H9 (cell line): ENCODE data around the gene SOX8. TPM values are rescaled to one million over a fixed set of nuclear protein-coding genes. Genes with fewer than 3 reads are reported as not detected.

Experiments
- DNase-seq: peaks from one replicate; pipeline ENCODE4 v3.0.0-alpha.2; 2017
- H2AFZ ChIP-seq: one replicate; pipeline ENCODE4 v1.6.1; 2013; ENCODE audit warnings: mild to moderate bottlenecking, low read length, control low read depth, moderate library complexity
- H2AK5ac ChIP-seq: 2 replicates; pipeline ENCODE4 v1.6.1; 2013; ENCODE audit warnings: low read length, control low read depth, mixed read lengths; ENCODE audit not compliant: insufficient read length
- H2BK120ac ChIP-seq: one replicate; pipeline ENCODE4 v1.6.1; 2013; ENCODE audit warnings: low read depth, mild to moderate bottlenecking, low read length, control low read depth, inconsistent platforms; ENCODE audit not compliant: poor library complexity, severe bottlenecking
- H2BK12ac ChIP-seq: 2 replicates; pipeline ENCODE4 v1.6.1; 2013; ENCODE audit warnings: low read length, control low read depth, mixed read lengths, low read depth; ENCODE audit not compliant: insufficient read length
- H2BK15ac ChIP-seq: 2 replicates; pipeline ENCODE4 v1.6.1; 2013; ENCODE audit warnings: low read depth, low read length, control low read depth
- H2BK20ac ChIP-seq: one replicate; pipeline ENCODE4 v1.6.1; 2013; ENCODE audit warnings: low read depth, mild to moderate bottlenecking, low read length, control low read depth, inconsistent platforms; ENCODE audit not compliant: poor library complexity, severe bottlenecking
- H2BK5ac ChIP-seq: 2 replicates; pipeline ENCODE4 v1.6.1; 2013; ENCODE audit warnings: low read length, control low read depth, mixed read lengths; ENCODE audit not compliant: insufficient read length
- H3K14ac ChIP-seq: 2 replicates; pipeline ENCODE4 v1.6.1; 2013; ENCODE audit warnings: low read length, control low read depth; ENCODE audit not compliant: insufficient read depth
- H3K18ac ChIP-seq: 2 replicates; pipeline ENCODE4 v1.6.1; 2013; ENCODE audit warnings: low read depth, mild to moderate bottlenecking, mixed read lengths, low read length, control low read depth; ENCODE audit not compliant: insufficient read length
- H3K23ac ChIP-seq: 2 replicates; pipeline ENCODE4 v1.6.1; 2013; ENCODE audit warnings: low read length, control low read depth, mixed read lengths, low read depth; ENCODE audit not compliant: insufficient read length
- H3K23me2 ChIP-seq: 2 replicates; pipeline ENCODE4 v1.6.1; 2013; ENCODE audit warnings: low read depth, mild to moderate bottlenecking, mixed read lengths, low read length, control low read depth; ENCODE audit not compliant: insufficient read length, poor library complexity, severe bottlenecking
- H3K27ac ChIP-seq: 2 replicates; pipeline ENCODE4 v1.5.1; 2013; ENCODE audit warnings: low read length, control low read depth, mixed read lengths, low read depth; ENCODE audit not compliant: insufficient read length
- H3K27me3 ChIP-seq: 2 replicates; pipeline ENCODE4 v1.6.1; 2013; ENCODE audit warnings: low read length, control low read depth, inconsistent platforms; ENCODE audit not compliant: insufficient read depth
- H3K4ac ChIP-seq: 2 replicates; pipeline ENCODE4 v1.6.1; 2013; ENCODE audit warnings: low read depth, mild to moderate bottlenecking, control low read depth, inconsistent platforms, low read length, moderate library complexity
- H3K4me1 ChIP-seq: 2 replicates; pipeline ENCODE4 v1.6.1; 2013; ENCODE audit warnings: low read length, control low read depth, inconsistent platforms; ENCODE audit not compliant: insufficient read depth
- H3K4me2 ChIP-seq: 2 replicates; pipeline ENCODE4 v1.6.1; 2013; ENCODE audit warnings: low read length, control low read depth, mixed read lengths; ENCODE audit not compliant: insufficient read length, insufficient read depth
- H3K56ac ChIP-seq: 2 replicates; pipeline ENCODE4 v1.6.1; 2013; ENCODE audit warnings: low read depth, mild to moderate bottlenecking, mixed read lengths, low read length, control low read depth; ENCODE audit not compliant: insufficient read length
- H3K79me1 ChIP-seq: 2 replicates; pipeline ENCODE4 v1.6.1; 2013; ENCODE audit warnings: low read depth, mild to moderate bottlenecking, moderate library complexity, low read length, control low read depth, inconsistent platforms; ENCODE audit not compliant: insufficient read depth, poor library complexity, severe bottlenecking
- H3K79me2 ChIP-seq: 2 replicates; pipeline ENCODE4 v1.6.1; 2013; ENCODE audit warnings: low read length, control low read depth, inconsistent platforms; ENCODE audit not compliant: insufficient read depth
- H3K9ac ChIP-seq: 2 replicates; pipeline ENCODE4 v1.6.1; 2013; ENCODE audit warnings: low read length, control low read depth, mixed read lengths; ENCODE audit not compliant: insufficient read length; ENCODE audit errors: extremely low read depth
- H3K9me3 ChIP-seq: one replicate; pipeline ENCODE4 v1.6.1; 2013; ENCODE audit warnings: low read depth, low read length, inconsistent platforms; ENCODE audit not compliant: control insufficient read depth
- H3T11ph ChIP-seq: one replicate; pipeline ENCODE4 v1.6.1; 2013; ENCODE audit warnings: mild to moderate bottlenecking, low read length, control low read depth, inconsistent platforms
- H4K20me1 ChIP-seq: one replicate; pipeline ENCODE4 v1.6.1; 2013; ENCODE audit not compliant: control insufficient read depth, insufficient read length, insufficient read depth
- H4K5ac ChIP-seq: 2 replicates; pipeline ENCODE4 v1.6.1; 2013; ENCODE audit warnings: low read depth, mild to moderate bottlenecking, mixed read lengths, low read length, control low read depth; ENCODE audit not compliant: insufficient read length
- H4K8ac ChIP-seq: replicated peaks from 2 replicates; pipeline ENCODE4 v1.6.1; 2013; ENCODE audit warnings: low read length, control low read depth, mixed read lengths, low read depth; ENCODE audit not compliant: insufficient read length
- H4K91ac ChIP-seq: 2 replicates; pipeline ENCODE4 v1.6.1; 2013; ENCODE audit warnings: low read depth, mild to moderate bottlenecking, moderate library complexity, mixed read lengths, low read length, control low read depth; ENCODE audit not compliant: insufficient read length
- H3K27ac Mint-ChIP-seq, 3 experiments: 2 replicates in 2 of 3; 3 replicates in 1 of 3; pipeline ENCODE4 v1.8.0; 2020 to 2021; ENCODE audit warnings: mixed read lengths in 3 of 3, mild to moderate bottlenecking in 1 of 3, moderate library complexity in 1 of 3
- H3K27me3 Mint-ChIP-seq: 2 replicates; pipeline ENCODE4 v1.8.0; 2021; ENCODE audit warnings: low read depth, mild to moderate bottlenecking, moderate library complexity, mixed read lengths
- H3K36me3 Mint-ChIP-seq, 3 experiments: 2 replicates in 2 of 3; 3 replicates in 1 of 3; pipeline ENCODE4 v1.8.0; 2020 to 2021; ENCODE audit warnings: low read depth in 3 of 3, mixed read lengths in 3 of 3; ENCODE audit not compliant: insufficient read depth in 1 of 3
- H3K4me1 Mint-ChIP-seq, 2 experiments: 2 replicates each; pipeline ENCODE4 v1.8.0; 2020; ENCODE audit warnings: mixed read lengths in 2 of 2
- H3K4me3 Mint-ChIP-seq, 2 experiments: 2 replicates in 1 of 2; 3 replicates in 1 of 2; pipeline ENCODE4 v1.8.0; 2020 to 2021; ENCODE audit warnings: mild to moderate bottlenecking in 2 of 2, mixed read lengths in 2 of 2, moderate library complexity in 1 of 2
- H3K9me3 Mint-ChIP-seq, 2 experiments: 2 replicates in 1 of 2; 3 replicates in 1 of 2; pipeline ENCODE4 v1.8.0; 2020; ENCODE audit warnings: mild to moderate bottlenecking in 2 of 2, mixed read lengths in 2 of 2, moderate library complexity in 1 of 2
- CTCF ChIP-seq: fragments of 200-600 bp; sonication (generic); conservative IDR thresholded peaks from 3 replicates; pipeline ENCODE4 v1.8.0; 2021; ENCODE audit warnings: antibody characterized with exemption, mild to moderate bottlenecking
- WGBS: extraction: QIAGEN DNeasy Blood & Tissue Kit; methylation state at CpG from one replicate; pipeline ENCODE4 v1.1.7; 2013; ENCODE audit warnings: missing lambda C conversion rate, low lambda C conversion rate, mixed read lengths; ENCODE audit not compliant: insufficient read length; ENCODE audit errors: extremely low coverage; 5-methylcytosine and 5-hydroxymethylcytosine counted together
- total RNA-seq: library from RNA; stranded (reverse); gene quantifications from 2 replicates; pipeline ENCODE4 v1.2.1, GENCODE V29; 2021

SOX8 gene
- total RNA-seq, 1 experiment from 2014 or later = 8.9 TPM

GRCh38 chr16:1003391-1004347 lies 22.1 kb downstream of the SOX8 start:
- H3K4ac ChIP-seq = no peak overlapping the region; the same call in 1 of the 2 replicates
- no CpG with 5 or more reads among the region's 41 CpGs for WGBS
- H3T11ph ChIP-seq = no peak overlapping the region
- no peaks in the 10 kb centered on the region for H3K79me2 ChIP-seq
- no peak overlapping the region for H4K5ac ChIP-seq
- TF ChIP-seq CTCF = no peak
- H2AFZ ChIP-seq = no peak overlapping the region
- no peak overlapping the region for H3K4me2 ChIP-seq
- Mint-ChIP-seq H3K4me1 (peaks cover 0 to 3% of the 10 kb centered on the region in 2 experiments; a peak in 1 of 4 replicates), H3K27me3 (peaks cover 9% of the 10 kb centered on the region), H3K9me3 (no peaks in the 10 kb centered on the region; a peak in 1 of 5 replicates), H3K4me3 (no peak overlapping the region), H3K27ac (peak overlapping the region in 1 of 3 experiments; percentile 80; a peak in 1 of 7 replicates), H3K36me3 (no peaks in the 10 kb centered on the region)
- no peak overlapping the region for H2BK120ac ChIP-seq
- no peak overlapping the region for H3K14ac ChIP-seq
- no peak overlapping the region for H4K91ac ChIP-seq
- H2BK20ac ChIP-seq = no peak overlapping the region
- no peak overlapping the region for H2BK12ac ChIP-seq
- H3K56ac ChIP-seq = no peak overlapping the region
- H2BK5ac ChIP-seq = no peak overlapping the region
- no peaks in the 10 kb centered on the region for H3K23me2 ChIP-seq
- no peak overlapping the region for H2AK5ac ChIP-seq
- no peak overlapping the region for H3K27ac ChIP-seq
- H3K23ac ChIP-seq = no peak overlapping the region
- H3K9ac ChIP-seq = no peak overlapping the region
- H3K79me1 ChIP-seq = no peaks in the 10 kb centered on the region
- DNase-seq = no peak
- no peaks in the 10 kb centered on the region for H3K4me1 ChIP-seq
- no peaks in the 10 kb centered on the region for H4K20me1 ChIP-seq
- no peak overlapping the region for H4K8ac ChIP-seq
- H3K9me3 ChIP-seq = no peaks in the 10 kb centered on the region
- H2BK15ac ChIP-seq = no peak overlapping the region
- H3K18ac ChIP-seq = no peak overlapping the region
- no peaks in the 10 kb centered on the region for H3K27me3 ChIP-seq
